HuH-7.5 (cell line): ENCODE results near the gene NATD1.

Source experiments
- DNase-seq: peaks from one replicate; pipeline ENCODE4 v3.0.0; 2011; ENCODE audit warnings: low spot score

Gene NATD1

GRCh38 chr17:21275579-21276263 is 22.5 kb upstream of the NATD1 start:
- DNase-seq: peak; percentile 91

- DNase-seq: no peak
Measured at GRCh38 chr17:21275047-21275578, 21.9 kb upstream of the NATD1 start.

GRCh38 chr17:21272881-21273792 is 19.9 kb upstream of the NATD1 start:
- DNase-seq: no peak

- DNase-seq: no peak
Measured at GRCh38 chr17:21272250-21272649, 19.0 kb upstream of the NATD1 start.

- DNase-seq: no peak
Measured at GRCh38 chr17:21271454-21272183, 18.4 kb upstream of the NATD1 start.

- DNase-seq: no peak
Measured at GRCh38 chr17:21269394-21269793, 16.2 kb upstream of the NATD1 start.

GRCh38 chr17:21268596-21269188 is 15.5 kb upstream of the NATD1 start:
- DNase-seq: no peak

GRCh38 chr17:21263376-21263775 is 10.2 kb upstream of the NATD1 start:
- no peak for DNase-seq

- no peak for DNase-seq
Measured at GRCh38 chr17:21262259-21262993, 9.2 kb upstream of the NATD1 start.

GRCh38 chr17:21258593-21258992 is 5.4 kb upstream of the NATD1 start:
- no peak for DNase-seq

GRCh38 chr17:21253646-21254441 is 634 bp upstream of the NATD1 start:
- no peak for DNase-seq

GRCh38 chr17:21252289-21252795 is 868 bp downstream of the NATD1 start:
- DNase-seq: no peak

- DNase-seq: no peak
Measured at GRCh38 chr17:21251337-21252010, 1.7 kb downstream of the NATD1 start.

- no peak for DNase-seq
Measured at GRCh38 chr17:21250854-21251253, 2.4 kb downstream of the NATD1 start.

- DNase-seq: no peak
Measured at GRCh38 chr17:21249920-21250703, 3.1 kb downstream of the NATD1 start.

- no peak for DNase-seq
Measured at GRCh38 chr17:21249086-21249795, 4.0 kb downstream of the NATD1 start.

GRCh38 chr17:21248500-21248899 is 4.7 kb downstream of the NATD1 start:
- no peak for DNase-seq
